OCI-LY3 (cell line): ENCODE results near the gene ZNF831.

Experiments
- CTCF ChIP-seq: fragments of 200-600, 300-600 bp; sonication (generic); IDR thresholded peaks from 2 replicates; pipeline ENCODE4 v1.5.1; 2014; ENCODE audit warnings: antibody characterized with exemption, low read length, low read depth
- EZH2phosphoT487 ChIP-seq: fragments of 200-600 bp; shearing (Covaris generic); IDR thresholded peaks from 2 replicates; pipeline ENCODE4 v1.6.1; 2018; ENCODE audit warnings: antibody characterized with exemption, mixed run types, low read depth

- no peak for TF ChIP-seq CTCF
- no peak for TF ChIP-seq EZH2phosphoT487
These were observed 10.9 kb upstream of the ZNF831 start for GRCh38 chr20:59152559-59153354.
